Measurements from ENCODE around the gene PLEKHG1. TPM values are rescaled to one million over a fixed set of nuclear protein-coding genes. Genes with fewer than 3 reads are reported as not detected.
A peak's percentile ranks its signal among the peaks of the same experiment; 100 is the strongest.

The PLEKHG1 gene
- 1.7 and 4.5 TPM in 2 replicates for total RNA-seq

- peak; percentile 42 for DNase-seq (ENCODE audit: low read depth)
- TF ChIP-seq CTCF (IDR thresholded peaks at IDR 0.05; ENCODE audit: insufficient read depth, low read depth, low read length) = no peak
- H3K4me3 ChIP-seq (ENCODE audit: low read depth, low read length) = peak within 1 kb of the TSS; percentile 61
Observed at GRCh38 chr6:150599199-150600009, at the start of gene PLEKHG1. Gene PLEKHG1, plus strand, starts transcription at chr6:150599885. Its CDS starts 133,797 bp downstream, at chr6:150733682.

GRCh38 chr6:150550244-150550643 is 49.4 kb upstream of the PLEKHG1 start:
- TF ChIP-seq CTCF (IDR thresholded peaks at IDR 0.05; ENCODE audit: insufficient read depth, low read depth, low read length) = no peak
- no peak for DNase-seq (ENCODE audit: low read depth)
- no peak overlapping the region for H3K4me3 ChIP-seq (ENCODE audit: low read depth, low read length)

GRCh38 chr6:150557043-150557599 is 42.6 kb upstream of the PLEKHG1 start:
- H3K4me3 ChIP-seq (ENCODE audit: low read depth, low read length) = no peak overlapping the region
- no peak for TF ChIP-seq CTCF (IDR thresholded peaks at IDR 0.05; ENCODE audit: insufficient read depth, low read depth, low read length)
- DNase-seq (ENCODE audit: low read depth) = no peak

GRCh38 chr6:150560004-150560883 is 39.4 kb upstream of the PLEKHG1 start:
- no peak overlapping the region for H3K4me3 ChIP-seq (ENCODE audit: low read depth, low read length)
- TF ChIP-seq CTCF (IDR thresholded peaks at IDR 0.05; ENCODE audit: insufficient read depth, low read depth, low read length) = no peak
- no peak for DNase-seq (ENCODE audit: low read depth)

GRCh38 chr6:150560884-150561219 is 38.8 kb upstream of the PLEKHG1 start:
- TF ChIP-seq CTCF (IDR thresholded peaks at IDR 0.05; ENCODE audit: insufficient read depth, low read depth, low read length) = no peak
- DNase-seq (ENCODE audit: low read depth) = no peak
- H3K4me3 ChIP-seq (ENCODE audit: low read depth, low read length) = no peak overlapping the region

- H3K4me3 ChIP-seq (ENCODE audit: low read depth, low read length) = no peak overlapping the region
- no peak for DNase-seq (ENCODE audit: low read depth)
- TF ChIP-seq CTCF (IDR thresholded peaks at IDR 0.05; ENCODE audit: insufficient read depth, low read depth, low read length) = no peak
Observed at GRCh38 chr6:150565945-150566344, 33.7 kb upstream of the PLEKHG1 start.
